H1 (cell line): ENCODE measurements around the gene TAAR1. TPM values are rescaled to one million over a fixed set of nuclear protein-coding genes. Genes with fewer than 3 reads are reported as not detected.

Experiments
- CTCF ChIA-PET: fragments of 300-600 bp; sonication (Branson Sonifier 250); formaldehyde crosslinking; loops from one replicate; lab custom pipeline; 2021; ENCODE audit not compliant: partially characterized antibody; lab: Charles Lee
- POLR2A ChIA-PET: fragments of 300-600 bp; sonication (Branson Sonifier 250); formaldehyde crosslinking; loops from one replicate; lab custom pipeline; 2021; ENCODE audit warnings: inconsistent platforms; ENCODE audit not compliant: partially characterized antibody; lab: Charles Lee
- DNase-seq, 2 experiments: peaks; one replicate each; pipeline versions ENCODE4 v3.0.0 to v3.0.0-alpha.2; 2010 to 2022; ENCODE audit warnings: low spot score in 2 of 2, low read depth in 1 of 2, mixed read lengths in 1 of 2
- FAIRE-seq: peaks from 2 replicates; lab custom pipeline; 2011; peaks lifted over from hg19 to GRCh38; lab: Jason Lieb, UNC
- H2AFZ ChIP-seq: 2 replicates; pipeline ENCODE4 v1.8.1; 2012; ENCODE audit warnings: low read length, inconsistent platforms
- H2AK5ac ChIP-seq: 2 replicates; pipeline ENCODE4 v1.6.1; 2013; ENCODE audit warnings: low read depth, low read length
- H2BK120ac ChIP-seq: replicated peaks from 2 replicates; pipeline ENCODE3; 2013; ENCODE audit warnings: low read depth, low read length, inconsistent platforms
- H2BK12ac ChIP-seq: 2 replicates; pipeline ENCODE4 v1.6.1; 2013; ENCODE audit warnings: low read depth, low read length
- H2BK15ac ChIP-seq: 2 replicates; pipeline ENCODE4 v1.6.1; 2013; ENCODE audit warnings: low read length
- H2BK20ac ChIP-seq: 2 replicates; pipeline ENCODE4 v1.6.1; 2013; ENCODE audit warnings: low read length
- H2BK5ac ChIP-seq: 2 replicates; pipeline ENCODE4 v1.6.1; 2013; ENCODE audit warnings: low read depth, low read length
- H3K14ac ChIP-seq: 2 replicates; pipeline ENCODE4 v1.6.1; 2013; ENCODE audit warnings: inconsistent platforms; ENCODE audit not compliant: insufficient read length
- H3K18ac ChIP-seq: 2 replicates; pipeline ENCODE4 v1.6.1; 2013; ENCODE audit warnings: low read length; ENCODE audit errors: extremely low read depth
- H3K23ac ChIP-seq: 2 replicates; pipeline ENCODE4 v1.6.1; 2013; ENCODE audit warnings: inconsistent platforms; ENCODE audit not compliant: insufficient read length
- H3K23me2 ChIP-seq: 2 replicates; pipeline ENCODE4 v1.6.1; 2013; ENCODE audit warnings: low read depth, low read length
- H3K27ac ChIP-seq: 2 replicates; pipeline ENCODE4 v1.6.1; 2011; ENCODE audit warnings: low read depth, low read length, inconsistent platforms
- H3K27me3 ChIP-seq, 4 experiments: replicated peaks in 1 of 4; 1 replicate in 1 of 4; 2 replicates in 3 of 4; pipeline versions ENCODE4 v1.6.1 to v1.8.1; 2011 to 2013; ENCODE audit warnings: low read length in 3 of 4, mild to moderate bottlenecking in 3 of 4, inconsistent platforms in 2 of 4, mixed read lengths in 2 of 4, moderate library complexity in 1 of 4; ENCODE audit not compliant: control insufficient read depth in 3 of 4, insufficient read depth in 3 of 4; ENCODE audit errors: extremely low read depth in 1 of 4
- H3K36me3 ChIP-seq, 4 experiments: 2 replicates each; pipeline versions ENCODE4 v1.6.1 to v1.8.1; 2011 to 2013; ENCODE audit warnings: mild to moderate bottlenecking in 4 of 4, low read length in 3 of 4, moderate library complexity in 2 of 4, control low read depth in 1 of 4, inconsistent platforms in 1 of 4; ENCODE audit not compliant: insufficient read depth in 4 of 4, control insufficient read depth in 2 of 4
- H3K4ac ChIP-seq: replicated peaks from 2 replicates; pipeline ENCODE3; 2013; ENCODE audit warnings: low read length, low read depth, mixed read lengths, inconsistent platforms; ENCODE audit not compliant: insufficient read length
- H3K4me1 ChIP-seq, 4 experiments: replicated peaks in 1 of 4; 1 replicate in 1 of 4; 2 replicates in 3 of 4; pipeline versions ENCODE4 v1.6.1 to v1.8.1; 2011 to 2013; ENCODE audit warnings: low read length in 3 of 4, inconsistent platforms in 2 of 4, mixed read lengths in 1 of 4; ENCODE audit not compliant: insufficient read depth in 4 of 4, control insufficient read depth in 3 of 4
- H3K4me2 ChIP-seq, 2 experiments: 2 replicates each; pipeline versions ENCODE4 v1.6.1 to v1.8.1; 2011 to 2013; ENCODE audit warnings: low read depth in 2 of 2, low read length in 2 of 2, control low read depth in 1 of 2, inconsistent platforms in 1 of 2, mild to moderate bottlenecking in 1 of 2; ENCODE audit not compliant: insufficient read depth in 1 of 2
- H3K4me3 ChIP-seq, 4 experiments: fragments of 200-600, 300-600 bp in 1 of 4; sonication (generic), shearing (Covaris generic), sonication (Bioruptor Twin) in 1 of 4; 2 replicates each; pipeline versions ENCODE4 v1.5.1 to v1.8.1; 2011 to 2016; ENCODE audit warnings: low read length in 4 of 4, low read depth in 3 of 4, control low read depth in 2 of 4, inconsistent platforms in 2 of 4, mild to moderate bottlenecking in 2 of 4, mixed read lengths in 1 of 4, moderate library complexity in 1 of 4; ENCODE audit not compliant: insufficient read depth in 2 of 4; ENCODE audit errors: extremely low read depth in 1 of 4
- H3K56ac ChIP-seq: replicated peaks from 2 replicates; pipeline ENCODE3; 2013; ENCODE audit warnings: low read depth, mild to moderate bottlenecking, mixed read lengths, low read length, inconsistent platforms; ENCODE audit not compliant: insufficient read length
- H3K79me1 ChIP-seq: 2 replicates; pipeline ENCODE4 v1.6.1; 2013; ENCODE audit warnings: low read depth, low read length, control low read depth
- H3K79me2 ChIP-seq, 2 experiments: 2 replicates each; pipeline versions ENCODE4 v1.6.1 to v1.8.1; 2012 to 2013; ENCODE audit warnings: low read length in 2 of 2, mild to moderate bottlenecking in 2 of 2, inconsistent platforms in 1 of 2; ENCODE audit not compliant: insufficient read depth in 2 of 2, control insufficient read depth in 1 of 2
- H3K9ac ChIP-seq, 4 experiments: replicated peaks in 1 of 4; 1 replicate in 1 of 4; 2 replicates in 3 of 4; pipeline versions ENCODE4 v1.6.1 to v1.8.1; 2011 to 2013; ENCODE audit warnings: low read depth in 3 of 4, low read length in 3 of 4, control low read depth in 2 of 4, mild to moderate bottlenecking in 2 of 4, moderate library complexity in 2 of 4, inconsistent platforms in 1 of 4; ENCODE audit errors: extremely low read depth in 1 of 4
- H3K9me3 ChIP-seq, 2 experiments: 2 replicates each; pipeline versions ENCODE4 v1.6.1 to v1.8.1; 2012 to 2013; ENCODE audit warnings: mild to moderate bottlenecking in 2 of 2, moderate library complexity in 2 of 2, control low read depth in 1 of 2, inconsistent platforms in 1 of 2, low read depth in 1 of 2, low read length in 1 of 2, mixed read lengths in 1 of 2; ENCODE audit not compliant: insufficient read depth in 2 of 2
- H4K20me1 ChIP-seq, 2 experiments: replicated peaks in 1 of 2; 2 replicates each; pipeline versions ENCODE3 to v1.8.1; 2011 to 2013; ENCODE audit warnings: inconsistent platforms in 2 of 2, low read length in 2 of 2, mild to moderate bottlenecking in 1 of 2; ENCODE audit not compliant: insufficient read depth in 2 of 2, control insufficient read depth in 1 of 2
- H4K5ac ChIP-seq: 2 replicates; pipeline ENCODE4 v1.6.1; 2013; ENCODE audit warnings: low read length, low read depth, mixed read lengths, inconsistent platforms; ENCODE audit not compliant: insufficient read length
- H4K8ac ChIP-seq: 2 replicates; pipeline ENCODE4 v1.8.0; 2013; ENCODE audit warnings: mild to moderate bottlenecking, moderate library complexity, low read length, inconsistent platforms; ENCODE audit not compliant: insufficient read depth; ENCODE audit errors: extremely low read depth
- H4K91ac ChIP-seq: replicated peaks from 2 replicates; pipeline ENCODE3; 2013; ENCODE audit warnings: low read length, mixed read lengths, inconsistent platforms; ENCODE audit not compliant: insufficient read length
- ATF2 ChIP-seq: IDR thresholded peaks from 2 replicates; pipeline ENCODE4 v1.6.1; 2012; ENCODE audit warnings: low read length, inconsistent platforms
- CBX5 ChIP-seq: fragments of 300-800, 300-1000 bp; sonication (generic); IDR thresholded peaks from 2 replicates; pipeline ENCODE4 v1.7.1; 2016; ENCODE audit warnings: antibody characterized with exemption, low read length, low read depth
- CHD1 ChIP-seq: IDR thresholded peaks from 2 replicates; pipeline ENCODE4 v1.6.1; 2012; ENCODE audit warnings: low read depth, low read length, improper control_type of control experiment
- GABPA ChIP-seq: IDR thresholded peaks from 2 replicates; pipeline ENCODE4 v1.6.1; 2011; ENCODE audit warnings: mild to moderate bottlenecking, low read length, moderate library complexity, borderline replicate concordance; ENCODE audit not compliant: insufficient read depth
- HDAC2 ChIP-seq, 2 experiments: fragments of 300-600 bp in 1 of 2; sonication (generic) in 1 of 2; IDR thresholded peaks; 2 replicates each; pipeline ENCODE4 v1.6.1; 2011 to 2012; ENCODE audit warnings: low read depth in 2 of 2, low read length in 2 of 2, mild to moderate bottlenecking in 2 of 2, moderate library complexity in 2 of 2, borderline replicate concordance in 1 of 2, inconsistent platforms in 1 of 2
- POLR2A ChIP-seq, 2 experiments: IDR thresholded peaks; 1 replicate in 1 of 2; 2 replicates in 1 of 2; pipeline ENCODE4 v1.6.1; 2011; ENCODE audit warnings: low read depth in 2 of 2, low read length in 2 of 2, mild to moderate bottlenecking in 2 of 2; ENCODE audit errors: control extremely low read depth in 1 of 2
- SIRT6 ChIP-seq: IDR thresholded peaks from one replicate; pipeline ENCODE4 v1.7.1; 2012; ENCODE audit warnings: low read length, inconsistent platforms
- SRF ChIP-seq: IDR thresholded peaks from 2 replicates; pipeline ENCODE4 v1.6.1; 2011; ENCODE audit warnings: mild to moderate bottlenecking, low read depth, low read length, moderate library complexity
- SUZ12 ChIP-seq: fragments of 200-600 bp; sonication (generic); IDR thresholded peaks from 2 replicates; pipeline ENCODE4 v1.6.1; 2012; ENCODE audit warnings: mild to moderate bottlenecking, inconsistent platforms, low read length, moderate library complexity, mixed read lengths
- USF2 ChIP-seq: IDR thresholded peaks from 2 replicates; pipeline ENCODE4 v1.6.1; 2011; ENCODE audit warnings: low read length, improper control_type of control experiment
- WGBS, 2 experiments: shearing (Covaris generic) in 1 of 2; methylation state at CpG; one replicate each; pipeline versions ENCODE4 v1.1.6 to v1.1.7; 2013 to 2015; ENCODE audit warnings: low lambda C conversion rate in 2 of 2, mixed read lengths in 2 of 2, inconsistent platforms in 1 of 2, low coverage in 1 of 2, missing lambda C conversion rate in 1 of 2; ENCODE audit not compliant: insufficient replicate concordance in 2 of 2, insufficient coverage in 1 of 2, insufficient read length in 1 of 2; ENCODE audit errors: extremely low coverage in 1 of 2, missing lambda C conversion rate in 1 of 2; 5-methylcytosine and 5-hydroxymethylcytosine counted together
- polyA plus RNA-seq, 7 experiments: library from polyadenylated mRNA; depleted of rRNA in 3 of 7; stranded (reverse) in 5 of 7; unstranded in 2 of 7; fragments of >200 nt in 5 of 7; fragments of 200-250 nt in 2 of 7; gene quantifications; 1 replicate in 5 of 7; 2 replicates in 1 of 7; 4 replicates in 1 of 7; pipeline versions ENCODE4 v1.2.1 to v1.2.3, GENCODE V29; 2011 to 2013; ENCODE audit warnings: missing spikeins in 2 of 7, mixed read lengths in 2 of 7
- total RNA-seq: library from RNA; stranded (reverse); fragmentation: NEBNext Ultra II Directional; extraction: Animal tissue kit (Norgen Biotek cat#: 25700); gene quantifications from 2 replicates; pipeline ENCODE4 v1.2.1, GENCODE V29; 2021

TAAR1 gene
- total and polyA plus RNA-seq, 2 of the 8 experiments (the other 6 are each of a cell fraction or from before 2014, with no cell fraction given): not detected

GRCh38 chr6:132664309-132665034 lies 5.5 kb upstream of the TAAR1 start:
- H3K79me2 ChIP-seq: no peaks in the 10 kb centered on the region
- no peak overlapping the region for H4K5ac ChIP-seq
- no peak overlapping the region for H3K4me3 ChIP-seq
- H3K27ac ChIP-seq: no peak overlapping the region
- CTCF ChIA-PET: interaction anchor here (2.2 kb wide), 1 partner anchor 50 kb away, joined by 5 read pairs; no protein-coding TSS in a partner anchor
- H4K8ac ChIP-seq: no peak overlapping the region
- H3K23ac ChIP-seq: no peak overlapping the region
- no peak overlapping the region for H3K14ac ChIP-seq
- DNase-seq (no peak), FAIRE-seq (no peak)
- no peak overlapping the region for H2BK20ac ChIP-seq
- peaks cover 0 to 8% of the 10 kb centered on the region in 2 experiments; a peak in 2 of 4 replicates for H3K9me3 ChIP-seq
- no peaks in the 10 kb centered on the region for H3K79me1 ChIP-seq
- no peak overlapping the region for H2AFZ ChIP-seq
- no peak overlapping the region for H2BK15ac ChIP-seq
- H3K23me2 ChIP-seq: no peaks in the 10 kb centered on the region
- POLR2A ChIA-PET: no interaction called here
- no peak overlapping the region for H3K18ac ChIP-seq
- H3K36me3 ChIP-seq: peaks cover 0 to 3% (median 0%) of the 10 kb centered on the region in 4 experiments; a peak in 1 of 8 replicates
- no peak overlapping the region for H3K56ac ChIP-seq
- 92% methylated on average over 1 of the region's 1 CpG; no CpG with 5 or more reads in 1 of the 2 experiments for WGBS, 2 experiments
- no peak overlapping the region for H3K9ac ChIP-seq
- no peak overlapping the region for H2AK5ac ChIP-seq
- no peaks in the 10 kb centered on the region for H3K27me3 ChIP-seq
- no peak overlapping the region for H2BK120ac ChIP-seq
- H4K20me1 ChIP-seq: no peaks in the 10 kb centered on the region
- no peak overlapping the region for H3K4me2 ChIP-seq
- no peak overlapping the region for H2BK12ac ChIP-seq
- no peak overlapping the region for H4K91ac ChIP-seq
- no peak overlapping the region for H3K4ac ChIP-seq
- no peak overlapping the region for H2BK5ac ChIP-seq
- peaks cover 0 to 6% (median 0%) of the 10 kb centered on the region in 4 experiments; a peak in 2 of 7 replicates for H3K4me1 ChIP-seq
- no peak for TF ChIP-seq CBX5
- TF ChIP-seq SIRT6: no peak
- no peak for TF ChIP-seq SUZ12
- TF ChIP-seq GABPA: no peak
- TF ChIP-seq ATF2: no peak
- no peak for TF ChIP-seq SRF
- no peak for TF ChIP-seq HDAC2 (IDR thresholded peaks at IDR 0.05; ENCODE audit: borderline replicate concordance in 1 of 2, low read depth in 2 of 2, low read length in 2 of 2)
- TF ChIP-seq USF2: no peak
- no peak for TF ChIP-seq POLR2A (IDR thresholded peaks at IDR 0.05; ENCODE audit: control extremely low read depth in 1 of 2, low read depth in 2 of 2, low read length in 2 of 2)
- TF ChIP-seq CHD1: no peak
